Vagina (tissue), 2 donors: ENCODE measurements around the gene ZMYND15. TPM values are rescaled to one million over a fixed set of nuclear protein-coding genes. Genes with fewer than 3 reads are reported as not detected.
"Not testable (repeated sequence)": the region's sequence is repeated elsewhere in the genome, so short reads cannot be mapped to it uniquely, and the experiment has no call there.

Experiments used
- DNase-seq, 2 donors: peaks; one replicate each; pipeline ENCODE4 v3.0.0-alpha.2; 2017; ENCODE audit errors: extremely low spot score in 2 of 2
- H3K27ac ChIP-seq: fragments of 200-600 bp; sonication (generic); one replicate; pipeline ENCODE4 v1.5.1; 2019
- H3K27me3 ChIP-seq: fragments of 200-600 bp; sonication (generic); one replicate; pipeline ENCODE4 v1.5.1; 2019
- H3K36me3 ChIP-seq, 2 donors: fragments of 200-600 bp; sonication (generic); one replicate each; pipeline ENCODE4 v1.5.1; 2017 to 2019
- H3K4me1 ChIP-seq: fragments of 200-600 bp; sonication (generic); one replicate; pipeline ENCODE4 v1.5.1; 2019
- H3K4me3 ChIP-seq, 2 donors: fragments of 200-600 bp; sonication (generic); 1 replicate in 1 of 2; 2 replicates in 1 of 2; pipeline ENCODE4 v1.5.1; 2016 to 2019
- H3K9me3 ChIP-seq: fragments of 200-600 bp; sonication (generic); one replicate; pipeline ENCODE4 v1.5.1; 2019
- POLR2A ChIP-seq, 2 donors: fragments of 450-650 bp; IDR thresholded peaks; one replicate each; pipeline ENCODE4 v1.6.1; 2017; ENCODE audit warnings: antibody characterized with exemption in 2 of 2, mild to moderate bottlenecking in 2 of 2, moderate library complexity in 2 of 2
- POLR2AphosphoS5 ChIP-seq, 2 donors: sonication (generic); formaldehyde crosslinking; IDR thresholded peaks; one replicate each; pipeline ENCODE4 v1.9.0; 2017; ENCODE audit warnings: antibody characterized with exemption in 2 of 2, mild to moderate bottlenecking in 2 of 2, low read depth in 1 of 2; ENCODE audit not compliant: insufficient read depth in 1 of 2
- intact Hi-C: fragments of 100-400 bp; cut with DNase I; formaldehyde crosslinking; loops from one replicate; pipeline ENCODE4 v1.15.1; 2023
- total RNA-seq: library from RNA; depleted of rRNA; stranded (reverse); fragments of >200 nt; gene quantifications from one replicate; pipeline ENCODE4 v1.2.3, GENCODE V29; 2016
- TF ChIP-seq, protein P1 (sequence below), 3 experiments: fragments of 450-650 bp in 2 of 3; fragments of 200-600 bp in 1 of 3; sonication (generic) in 1 of 3; IDR thresholded peaks; one replicate each; pipeline ENCODE4 v1.5.1; 2017 to 2019; ENCODE audit warnings: antibody characterized with exemption in 3 of 3, mild to moderate bottlenecking in 2 of 3, moderate library complexity in 2 of 3

The ZMYND15 gene
- total RNA-seq, 1 donor from 2014 or later, result not detected

GRCh38 chr17:4712526-4712925 lies 27.1 kb upstream of the ZMYND15 start:
- Histone ChIP-seq H3K4me3 (no peak overlapping the region), H3K27ac (no peak overlapping the region), H3K36me3 (peaks cover 0 to 6% of the 10 kb centered on the region in 2 donors), H3K9me3 (no peaks in the 10 kb centered on the region), H3K4me1 (peaks cover 31% of the 10 kb centered on the region), H3K27me3 (no peaks in the 10 kb centered on the region)
- no peak for TF ChIP-seq POLR2A (IDR thresholded peaks at IDR 0.05)
- no peak for TF ChIP-seq POLR2AphosphoS5 (IDR thresholded peaks at IDR 0.05; ENCODE audit: insufficient read depth in 1 of 2, low read depth in 1 of 2)
- TF ChIP-seq, protein P1, sequence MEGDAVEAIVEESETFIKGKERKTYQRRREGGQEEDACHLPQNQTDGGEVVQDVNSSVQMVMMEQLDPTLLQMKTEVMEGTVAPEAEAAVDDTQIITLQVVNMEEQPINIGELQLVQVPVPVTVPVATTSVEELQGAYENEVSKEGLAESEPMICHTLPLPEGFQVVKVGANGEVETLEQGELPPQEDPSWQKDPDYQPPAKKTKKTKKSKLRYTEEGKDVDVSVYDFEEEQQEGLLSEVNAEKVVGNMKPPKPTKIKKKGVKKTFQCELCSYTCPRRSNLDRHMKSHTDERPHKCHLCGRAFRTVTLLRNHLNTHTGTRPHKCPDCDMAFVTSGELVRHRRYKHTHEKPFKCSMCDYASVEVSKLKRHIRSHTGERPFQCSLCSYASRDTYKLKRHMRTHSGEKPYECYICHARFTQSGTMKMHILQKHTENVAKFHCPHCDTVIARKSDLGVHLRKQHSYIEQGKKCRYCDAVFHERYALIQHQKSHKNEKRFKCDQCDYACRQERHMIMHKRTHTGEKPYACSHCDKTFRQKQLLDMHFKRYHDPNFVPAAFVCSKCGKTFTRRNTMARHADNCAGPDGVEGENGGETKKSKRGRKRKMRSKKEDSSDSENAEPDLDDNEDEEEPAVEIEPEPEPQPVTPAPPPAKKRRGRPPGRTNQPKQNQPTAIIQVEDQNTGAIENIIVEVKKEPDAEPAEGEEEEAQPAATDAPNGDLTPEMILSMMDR (IDR thresholded peaks at IDR 0.05), result no peak
- intact Hi-C loops, result loop anchor here (5.0 kb wide), 1 partner anchor 75 kb away; the partner anchor contains the start of genes GLTPD2 and VMO1
- no peak for DNase-seq

DNA sequence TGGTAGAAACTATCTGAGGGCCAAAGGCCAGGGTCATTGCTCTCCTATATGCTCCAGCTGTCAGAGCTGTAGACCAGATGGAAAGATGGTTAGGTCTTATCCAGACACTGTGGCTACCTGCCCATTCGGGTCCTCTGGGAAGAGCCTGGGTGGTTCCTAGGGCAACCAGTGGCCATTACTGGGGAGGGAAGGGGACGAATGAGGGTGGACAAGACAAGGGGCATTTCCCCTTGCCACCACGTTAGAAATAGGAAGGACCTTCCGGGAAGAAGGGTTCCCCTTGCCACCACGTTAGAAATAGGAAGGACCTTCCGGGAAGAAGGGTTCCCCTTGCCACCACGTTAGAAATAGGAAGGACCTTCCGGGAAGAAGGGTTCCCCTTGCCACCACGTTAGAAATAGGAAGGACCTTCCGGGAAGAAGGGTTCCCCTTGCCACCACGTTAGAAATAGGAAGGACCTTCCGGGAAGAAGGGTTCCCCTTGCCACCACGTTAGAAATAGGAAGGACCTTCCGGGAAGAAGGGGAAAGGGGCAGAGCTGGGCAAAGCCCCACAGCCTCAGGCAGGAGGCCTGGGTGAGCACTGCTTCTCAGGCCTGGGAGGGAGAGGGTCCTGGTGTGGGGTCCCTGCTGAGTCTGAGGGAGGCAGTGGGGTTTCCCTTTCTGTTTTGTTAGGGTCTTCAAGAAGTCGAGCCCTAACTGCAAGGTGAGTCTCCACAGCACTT lies 25.1 kb upstream of the ZMYND15 start:
- not testable (repeated sequence) for DNase-seq, H3K27me3 ChIP-seq, H3K9me3 ChIP-seq, H3K27ac ChIP-seq, H3K4me3 ChIP-seq
- Histone ChIP-seq H3K36me3 (peaks cover 0 to 18% of the 10 kb centered on the region in 2 donors), H3K4me1 (peaks cover 26% of the 10 kb centered on the region)
- intact Hi-C loops, result loop anchor here (5.0 kb wide), 1 partner anchor 73 kb away; the partner anchor contains the start of genes GLTPD2 and VMO1

DNA sequence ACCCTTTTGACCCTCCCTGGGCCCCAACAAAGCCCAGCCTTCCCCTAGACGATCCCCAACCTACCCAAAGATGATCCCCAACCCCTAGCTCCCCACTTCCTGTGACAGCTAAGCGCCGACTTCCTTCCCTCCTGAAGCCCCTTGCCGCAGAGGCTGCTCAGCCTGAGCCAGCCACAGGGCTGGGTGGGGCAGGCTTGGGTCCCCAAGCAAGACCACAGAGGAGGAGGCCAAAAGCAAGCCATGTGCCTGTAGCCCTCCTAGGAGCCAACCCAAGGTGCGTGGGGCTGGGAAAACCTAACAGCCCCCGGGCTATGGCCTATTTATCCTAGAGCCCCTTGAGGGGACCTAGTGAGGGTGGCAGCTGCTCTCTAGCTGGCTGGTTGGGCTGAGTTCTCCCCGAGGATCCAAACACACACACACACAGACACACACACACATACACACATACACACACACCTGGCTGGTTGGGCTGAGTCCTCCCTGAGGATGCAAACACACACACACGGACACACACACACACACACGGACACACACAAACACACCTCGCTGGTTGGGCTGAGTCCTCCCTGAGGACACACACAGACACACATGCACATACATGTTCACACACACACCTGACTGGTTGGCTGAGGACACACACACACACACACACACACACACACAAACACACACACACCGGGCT lies 24.4 kb upstream of the ZMYND15 start:
- Histone ChIP-seq H3K27me3 (no peaks in the 10 kb centered on the region), H3K4me1 (peaks cover 21% of the 10 kb centered on the region), H3K36me3 (peaks cover 0 to 18% of the 10 kb centered on the region in 2 donors), H3K27ac (no peak overlapping the region), H3K4me3 (no peak overlapping the region), H3K9me3 (no peaks in the 10 kb centered on the region)
- no peak for DNase-seq
- intact Hi-C loops, result no loop called here
- TF ChIP-seq POLR2A (IDR thresholded peaks at IDR 0.05) (no peak), POLR2AphosphoS5 (IDR thresholded peaks at IDR 0.05; ENCODE audit: insufficient read depth in 1 of 2, low read depth in 1 of 2) (no peak)
- TF ChIP-seq, protein P1 (IDR thresholded peaks at IDR 0.05), result no peak

GRCh38 chr17:4716081-4716480 lies 23.6 kb upstream of the ZMYND15 start:
- intact Hi-C loops, result no loop called here
- TF ChIP-seq POLR2AphosphoS5 (IDR thresholded peaks at IDR 0.05; ENCODE audit: insufficient read depth in 1 of 2, low read depth in 1 of 2), result no peak
- TF ChIP-seq, protein P1 (IDR thresholded peaks at IDR 0.05), result no peak
- no peak for TF ChIP-seq POLR2A (IDR thresholded peaks at IDR 0.05)
- H3K4me1 ChIP-seq, result peaks cover 16% of the 10 kb centered on the region
- H3K9me3 ChIP-seq, result no peaks in the 10 kb centered on the region
- no peak overlapping the region for H3K27ac ChIP-seq
- no peaks in the 10 kb centered on the region for H3K27me3 ChIP-seq
- H3K4me3 ChIP-seq, result no peak overlapping the region
- DNase-seq, result no peak
- peaks cover 0 to 18% of the 10 kb centered on the region in 2 donors for H3K36me3 ChIP-seq

DNA sequence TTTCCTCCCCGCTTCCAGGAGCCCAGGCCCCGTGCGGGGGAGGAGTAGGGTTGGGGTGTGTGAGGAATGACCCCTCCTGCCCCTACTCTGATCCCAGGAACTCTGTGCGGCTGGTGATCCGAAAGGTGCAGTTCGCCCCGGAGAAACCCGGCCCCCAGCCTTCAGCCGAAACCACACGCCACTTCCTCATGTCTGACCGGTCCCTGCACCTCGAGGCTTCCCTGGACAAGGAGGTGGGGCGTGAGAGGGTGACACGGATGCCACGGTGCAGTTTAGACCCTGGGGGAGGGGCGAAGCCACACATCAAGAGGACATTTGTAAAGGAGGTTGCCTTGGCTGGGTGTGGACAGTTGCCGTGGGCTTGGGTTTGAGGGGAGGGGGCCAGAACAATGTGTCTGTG lies 21.8 kb upstream of the ZMYND15 start:
- Histone ChIP-seq H3K27me3 (no peaks in the 10 kb centered on the region), H3K4me1 (no peaks in the 10 kb centered on the region), H3K9me3 (no peaks in the 10 kb centered on the region), H3K36me3 (peaks cover 0 to 18% of the 10 kb centered on the region in 2 donors), H3K4me3 (no peak overlapping the region), H3K27ac (no peak overlapping the region)
- intact Hi-C loops, result no loop called here
- no peak for TF ChIP-seq POLR2A (IDR thresholded peaks at IDR 0.05)
- TF ChIP-seq, protein P1 (IDR thresholded peaks at IDR 0.05), result no peak
- no peak for TF ChIP-seq POLR2AphosphoS5 (IDR thresholded peaks at IDR 0.05; ENCODE audit: insufficient read depth in 1 of 2, low read depth in 1 of 2)
- no peak for DNase-seq
